NCI-H446 (cell line): ENCODE measurements around the gene TBC1D5.
"Not testable (repeated sequence)": the region's sequence is repeated elsewhere in the genome, so short reads cannot be mapped to it uniquely, and the experiment has no call there.

ENCODE experiments used
- DNase-seq, 2 experiments: peaks; one replicate each; lab custom pipeline; 2025; lab: John Stamatoyannopoulos, UW

Gene TBC1D5

DNA sequence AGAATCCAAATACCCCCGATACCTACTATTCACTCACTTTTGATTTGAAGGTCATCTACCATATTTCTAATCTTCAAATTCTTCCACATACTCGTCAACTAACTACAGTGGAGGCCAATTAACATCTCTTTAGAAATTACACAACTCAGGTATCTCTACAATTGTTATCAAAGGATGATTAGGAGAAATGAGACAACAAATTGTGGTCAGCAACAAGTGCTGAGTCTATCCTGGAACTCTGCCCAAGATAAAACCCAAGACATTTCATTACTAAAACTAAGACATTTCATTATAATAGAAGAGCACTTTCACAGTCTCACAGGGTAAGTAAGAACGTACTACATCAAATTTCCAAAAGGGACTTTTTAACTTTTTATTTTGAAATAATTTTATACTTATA lies 100.0 kb downstream of the TBC1D5 start:
- DNase-seq = no peak

GRCh38 chr3:17640466-17640865 lies 102.0 kb downstream of the TBC1D5 start:
- DNase-seq = no peak

DNA sequence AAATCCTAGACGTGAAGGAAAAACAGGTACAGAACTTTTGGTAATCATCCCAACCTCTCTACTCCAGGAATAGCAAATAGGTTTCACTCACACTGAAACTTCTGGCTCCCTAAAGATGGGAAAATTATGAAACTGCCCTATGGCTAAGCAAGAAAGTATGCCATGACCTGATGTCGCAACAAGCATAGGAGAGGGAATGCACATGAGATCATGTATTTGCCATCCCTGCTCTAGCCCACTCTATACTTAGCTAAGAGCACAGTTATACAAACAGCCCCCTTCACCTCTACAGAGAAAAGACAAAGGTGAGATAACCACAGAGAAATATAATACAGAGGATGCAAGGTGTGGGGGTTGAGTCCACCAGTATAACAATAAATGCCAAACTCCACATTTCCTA lies 102.7 kb downstream of the TBC1D5 start:
- no peak for DNase-seq

- DNase-seq = no peak
Measured at GRCh38 chr3:17639257-17639656, 103.2 kb downstream of the TBC1D5 start.

DNA sequence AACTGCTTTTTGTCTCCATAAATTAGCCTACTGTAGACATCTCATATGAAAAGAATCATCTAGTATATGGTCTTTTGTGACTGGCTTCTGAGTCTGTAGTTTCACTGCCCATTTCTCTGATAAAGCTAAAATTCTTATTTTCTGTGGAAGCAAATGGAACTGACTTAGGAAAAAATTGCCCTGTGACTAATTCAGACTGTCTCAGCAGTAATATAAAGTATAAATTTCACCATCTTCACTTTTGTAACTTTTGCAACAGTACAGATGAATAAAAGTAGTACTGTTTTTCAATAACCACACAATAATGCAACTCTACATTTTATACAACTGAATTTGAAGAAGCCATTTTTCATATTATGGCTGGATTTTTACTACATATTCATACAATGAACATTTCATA lies 104.1 kb downstream of the TBC1D5 start:
- DNase-seq = no peak

DNA sequence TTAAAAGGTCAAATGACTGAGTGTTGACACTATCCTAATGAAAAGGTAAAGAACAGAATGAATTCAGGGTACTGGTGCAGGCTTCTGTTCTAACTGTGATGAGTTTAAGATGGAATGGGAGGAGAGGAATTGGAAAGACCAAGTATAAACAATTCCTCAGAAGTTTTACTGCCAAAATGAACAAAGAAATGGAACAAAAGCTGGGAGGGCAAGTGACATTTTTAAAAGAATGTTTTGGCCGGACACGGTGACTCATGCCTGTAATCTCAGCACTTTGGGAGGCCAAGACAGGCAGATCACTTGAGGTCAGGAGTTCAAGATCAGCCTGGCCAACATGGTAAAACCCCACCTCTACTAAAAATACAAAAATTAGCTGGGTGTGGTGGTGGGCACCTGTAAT lies 106.8 kb downstream of the TBC1D5 start:
- not testable (repeated sequence) for DNase-seq

GRCh38 chr3:17634964-17635363 lies 107.5 kb downstream of the TBC1D5 start:
- DNase-seq = no peak

- DNase-seq = no peak
Measured at GRCh38 chr3:17634201-17634600, 108.2 kb downstream of the TBC1D5 start.

- DNase-seq = no peak
Measured at GRCh38 chr3:17632401-17633100, 109.9 kb downstream of the TBC1D5 start.

DNA sequence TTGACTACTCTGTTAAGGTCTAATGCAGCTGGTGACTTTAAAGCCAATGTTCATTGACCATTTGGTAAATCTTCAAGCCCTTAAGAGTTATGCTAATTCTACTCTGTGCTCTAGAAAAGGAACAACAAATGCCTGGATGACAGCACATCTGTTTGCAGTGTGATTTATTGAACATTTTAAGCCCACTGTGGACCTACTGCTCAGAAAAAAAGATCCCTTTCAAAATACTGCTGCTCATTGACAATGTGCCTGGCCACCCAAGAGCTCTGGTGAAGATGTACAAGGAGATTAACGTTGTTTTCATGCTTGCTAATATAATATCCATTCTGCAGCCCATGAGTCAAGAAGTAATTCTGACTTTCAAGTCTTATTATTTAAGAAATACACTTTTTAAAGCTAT lies 110.8 kb downstream of the TBC1D5 start:
- DNase-seq = no peak

GRCh38 chr3:17629400-17629799 lies 113.0 kb downstream of the TBC1D5 start:
- DNase-seq = no peak

DNA sequence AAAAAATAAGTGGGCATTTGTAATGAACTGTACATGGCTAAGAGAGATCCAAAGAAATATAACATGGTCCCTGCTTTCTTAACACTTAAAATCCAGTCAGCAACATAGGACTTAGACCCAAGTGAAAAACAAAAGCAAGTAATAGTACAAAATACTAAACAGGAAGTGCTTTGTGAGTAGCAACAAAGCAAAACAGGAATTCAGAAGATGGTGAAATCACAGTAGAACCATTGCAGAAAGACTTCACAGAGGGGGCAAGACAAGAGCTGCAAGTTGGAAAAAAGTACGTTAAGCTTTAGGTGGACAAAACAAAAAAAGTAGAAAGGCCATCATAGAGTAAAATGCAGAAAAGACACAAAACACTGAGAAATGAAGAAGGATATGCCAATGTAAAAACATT lies 116.0 kb downstream of the TBC1D5 start:
- DNase-seq = no peak

DNA sequence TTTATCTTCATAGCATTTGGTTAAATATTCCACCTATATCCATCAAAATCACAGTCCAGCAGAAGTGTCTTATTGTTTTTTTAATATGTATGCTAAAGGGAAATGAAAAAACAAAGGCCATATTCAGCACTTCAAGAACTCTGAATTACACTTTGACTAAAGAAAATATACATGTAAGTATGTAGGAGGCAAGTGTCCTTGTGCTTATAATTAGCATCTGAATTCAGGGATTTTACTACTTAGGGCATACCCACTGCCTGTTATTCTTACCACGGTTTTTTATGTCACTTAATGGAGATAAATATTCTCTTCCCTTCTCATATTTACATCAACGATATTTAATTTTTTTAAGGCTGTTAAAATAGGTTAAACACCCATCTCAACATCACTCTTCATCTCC lies 117.3 kb downstream of the TBC1D5 start:
- no peak for DNase-seq

DNA sequence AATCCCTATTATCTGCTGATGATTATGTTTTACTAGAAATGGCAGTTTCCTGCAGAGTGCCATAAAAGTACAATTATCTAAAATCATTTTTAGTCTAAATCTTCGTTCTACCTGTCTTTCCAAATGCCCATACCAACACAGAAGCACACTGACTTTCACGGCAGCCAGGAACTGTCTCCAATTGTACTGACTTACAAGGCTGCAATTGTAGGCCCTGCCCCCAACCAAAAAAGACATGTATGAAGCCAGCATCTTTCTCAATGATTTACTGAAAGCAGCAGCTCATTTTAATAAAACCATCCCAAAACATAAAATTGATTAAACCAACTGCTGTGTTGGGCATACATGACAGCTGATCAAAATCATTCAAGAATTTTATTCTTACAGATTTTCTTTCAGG lies 119.0 kb downstream of the TBC1D5 start:
- DNase-seq = no peak

- no peak for DNase-seq
Measured at GRCh38 chr3:17619968-17620367, 122.5 kb downstream of the TBC1D5 start.

GRCh38 chr3:17613017-17613416 lies 129.4 kb downstream of the TBC1D5 start:
- DNase-seq = not testable (repeated sequence)

- DNase-seq = no peak
Measured at GRCh38 chr3:17607905-17608304, 134.5 kb downstream of the TBC1D5 start.

DNA sequence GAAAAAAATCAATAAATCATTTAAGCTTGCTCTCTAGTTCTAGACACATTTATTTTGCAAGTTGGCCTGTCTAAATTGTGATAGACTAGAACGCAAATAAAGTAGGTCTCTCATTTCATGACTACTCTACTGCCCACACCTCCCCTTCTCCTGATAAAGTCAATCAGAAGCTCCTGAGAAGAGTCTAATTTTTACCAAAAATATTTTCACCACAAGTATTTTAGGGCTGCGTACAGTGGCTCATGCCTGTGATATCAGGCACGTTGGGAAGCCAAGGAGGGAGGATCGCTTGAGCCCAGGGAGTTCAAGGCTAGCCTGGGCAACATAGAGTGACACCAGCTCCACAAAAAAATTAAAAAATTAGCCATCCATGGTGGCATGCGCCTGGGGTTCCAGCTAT lies 136.5 kb downstream of the TBC1D5 start:
- no peak for DNase-seq

DNA sequence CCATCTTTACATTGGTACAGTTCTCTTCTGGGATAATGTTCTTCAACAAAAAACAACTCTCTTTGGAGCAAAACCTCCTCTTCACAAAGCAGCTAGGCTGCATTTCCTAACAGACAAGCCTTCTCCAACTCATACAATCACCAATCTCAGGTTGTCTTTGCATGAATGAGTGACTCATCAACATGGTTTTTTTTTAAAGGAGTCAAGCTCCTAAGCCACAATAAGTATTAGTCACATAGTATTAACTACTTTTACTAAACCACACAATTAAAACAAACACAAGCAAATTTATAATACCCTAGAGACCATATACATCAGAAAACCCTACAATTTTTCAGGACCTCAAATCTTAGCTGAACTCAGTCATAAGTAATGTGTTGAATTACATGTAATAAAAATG lies 137.4 kb downstream of the TBC1D5 start:
- no peak for DNase-seq

DNA sequence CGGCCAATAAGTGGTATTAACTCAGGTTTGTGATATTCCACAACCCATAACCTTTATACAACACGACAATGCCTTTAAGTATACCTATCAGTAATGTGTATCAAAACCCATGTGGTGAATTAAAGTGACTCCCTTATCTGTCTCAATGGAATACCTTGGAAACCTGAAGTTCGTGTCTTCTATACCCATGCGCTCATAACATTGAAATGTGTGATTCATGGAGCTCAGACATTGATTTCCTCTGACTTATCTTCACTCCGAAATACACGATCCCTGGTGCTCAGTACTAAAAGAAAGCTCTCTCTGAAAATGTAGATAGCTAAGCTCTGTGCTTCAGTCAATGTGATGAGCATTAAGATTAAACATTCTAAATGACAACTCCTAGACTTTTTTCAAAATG lies 140.3 kb downstream of the TBC1D5 start:
- DNase-seq = no peak

DNA sequence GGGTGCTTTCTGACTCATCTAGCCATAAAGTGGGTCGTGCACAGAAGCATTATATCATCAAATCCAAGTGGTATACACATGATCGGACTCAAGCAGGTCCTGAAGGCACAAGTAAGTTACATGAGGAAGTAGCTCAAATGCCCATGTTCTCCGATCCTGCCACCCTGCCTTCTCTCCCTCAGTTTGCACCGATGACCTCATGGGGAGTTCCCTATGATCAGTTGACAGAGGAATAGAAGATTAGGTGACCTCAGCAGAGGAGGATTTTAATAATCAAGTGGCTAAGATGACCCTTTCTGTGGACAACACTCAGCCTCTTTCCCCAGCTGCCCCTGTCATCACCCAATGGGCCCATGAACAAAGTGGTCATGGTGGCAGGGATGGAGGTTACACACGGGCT lies 149.5 kb downstream of the TBC1D5 start:
- DNase-seq = no peak

DNA sequence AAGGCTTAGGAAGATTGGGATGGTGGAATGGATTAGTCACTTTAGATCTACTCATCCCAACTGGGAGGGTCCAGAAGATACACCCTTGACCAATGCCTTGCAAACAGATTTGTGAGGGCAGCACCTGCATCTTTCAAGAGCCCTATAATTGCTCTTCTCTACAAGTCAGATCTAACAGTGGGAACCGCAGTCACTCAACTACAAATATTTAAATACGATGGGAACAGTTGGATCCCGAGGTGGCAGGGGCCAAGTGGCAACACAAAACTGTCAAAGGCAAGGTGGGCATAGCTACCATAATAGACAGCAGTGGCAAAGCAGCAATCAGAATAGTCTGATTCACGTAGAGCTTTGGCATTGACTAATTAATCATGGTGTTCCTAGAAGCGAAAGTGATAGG lies 152.0 kb downstream of the TBC1D5 start:
- DNase-seq = no peak

GRCh38 chr3:17589888-17590287 lies 152.5 kb downstream of the TBC1D5 start:
- DNase-seq = no peak

- DNase-seq = no peak
Measured at GRCh38 chr3:17588422-17588821, 154.0 kb downstream of the TBC1D5 start.
